Left forelimb (tissue), 1 donor: ENCODE results near the gene PRKAR1B.
"Not testable (repeated sequence)": the region's sequence is repeated elsewhere in the genome, so short reads cannot be mapped to it uniquely, and the experiment has no call there.

Experiments
- DNase-seq: peaks from one replicate; pipeline ENCODE4 v3.0.0-alpha.2; 2018; ENCODE audit warnings: low spot score

PRKAR1B gene

DNA sequence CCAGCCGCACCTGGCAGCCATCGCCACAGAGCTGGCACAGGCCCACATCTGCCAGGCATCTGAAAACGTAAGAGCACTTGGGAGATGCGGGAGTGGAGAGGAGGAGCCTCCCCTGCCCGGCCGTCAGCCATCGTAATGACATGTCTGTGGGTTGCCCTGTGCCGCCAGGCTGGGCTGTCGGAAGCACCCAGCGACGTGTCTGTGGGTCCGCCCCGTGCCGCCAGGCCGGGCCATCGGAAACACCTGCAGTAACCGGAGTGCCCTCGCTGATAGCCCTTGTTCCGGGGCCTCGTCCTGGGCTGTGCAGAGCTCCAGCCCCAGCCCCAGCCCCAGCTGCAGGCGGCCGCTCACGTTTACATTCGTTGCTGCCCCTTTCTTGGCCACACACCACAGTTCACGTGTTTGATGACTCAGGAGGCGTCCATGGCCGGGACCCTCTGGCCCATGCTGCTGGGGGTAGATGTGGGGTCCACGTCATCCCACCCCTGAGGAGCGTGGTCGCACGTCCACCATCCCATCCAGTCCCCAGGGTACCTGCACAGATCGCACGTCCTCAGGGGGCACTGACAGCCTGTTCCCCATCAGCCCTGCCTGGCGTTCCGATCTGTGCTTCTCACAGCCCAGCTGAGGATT is 30.0 kb upstream of the PRKAR1B start:
- peak; percentile 50 for DNase-seq

DNA sequence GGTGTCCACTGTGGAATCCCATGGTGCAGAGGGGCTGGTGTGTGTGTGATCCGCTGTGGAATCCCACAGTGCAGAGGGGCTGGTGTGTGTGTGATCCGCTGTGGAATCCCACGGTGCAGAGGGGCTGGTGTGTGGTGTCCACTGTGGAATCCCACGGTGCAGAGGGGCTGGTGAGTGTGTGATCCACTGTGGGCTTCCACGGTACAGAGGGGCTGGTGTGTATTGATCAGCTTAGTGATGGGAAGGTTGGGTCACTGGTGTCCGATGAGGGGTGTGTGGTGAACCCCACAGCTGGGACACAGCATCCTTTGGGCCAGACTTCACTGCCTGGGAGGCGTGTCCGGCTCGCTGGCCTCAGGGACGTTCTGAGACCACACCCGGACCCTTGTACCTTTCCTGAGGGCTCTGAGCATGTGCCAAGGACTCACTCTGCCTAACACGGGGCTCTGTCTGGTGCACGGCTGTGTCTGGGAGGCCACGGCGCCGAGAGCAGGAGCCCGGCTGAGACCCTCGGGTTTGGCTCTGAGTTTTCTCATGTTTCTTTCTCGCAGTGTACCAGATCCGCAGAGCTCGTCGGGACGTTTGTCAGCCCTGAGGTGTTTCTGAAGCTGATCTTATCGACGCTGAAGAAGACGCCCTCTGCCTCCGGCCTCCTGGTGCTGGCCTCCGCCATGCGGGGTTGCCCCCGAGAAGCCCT is 29.3 kb upstream of the PRKAR1B start:
- DNase-seq: peak; percentile 56

DNA sequence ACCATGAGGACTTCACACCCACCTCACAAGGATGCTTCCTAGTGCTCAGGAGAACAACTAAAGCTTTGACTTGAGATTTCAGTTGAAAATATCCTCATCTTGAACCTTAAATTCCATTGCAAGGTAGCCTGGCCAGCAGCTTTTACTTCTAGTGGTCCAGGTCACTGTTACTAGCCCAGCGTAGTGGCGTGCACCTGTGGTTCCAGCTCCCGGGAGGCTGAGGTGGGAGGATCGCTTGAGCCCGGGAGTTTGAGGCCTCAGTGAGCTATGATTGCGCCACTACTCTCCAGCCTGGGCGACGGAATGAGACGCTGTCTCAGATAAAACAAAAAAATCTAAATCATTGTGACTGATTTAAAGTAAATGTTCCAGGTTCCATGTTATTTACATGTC is 28.3 kb upstream of the PRKAR1B start:
- DNase-seq: peak; percentile 56

DNA sequence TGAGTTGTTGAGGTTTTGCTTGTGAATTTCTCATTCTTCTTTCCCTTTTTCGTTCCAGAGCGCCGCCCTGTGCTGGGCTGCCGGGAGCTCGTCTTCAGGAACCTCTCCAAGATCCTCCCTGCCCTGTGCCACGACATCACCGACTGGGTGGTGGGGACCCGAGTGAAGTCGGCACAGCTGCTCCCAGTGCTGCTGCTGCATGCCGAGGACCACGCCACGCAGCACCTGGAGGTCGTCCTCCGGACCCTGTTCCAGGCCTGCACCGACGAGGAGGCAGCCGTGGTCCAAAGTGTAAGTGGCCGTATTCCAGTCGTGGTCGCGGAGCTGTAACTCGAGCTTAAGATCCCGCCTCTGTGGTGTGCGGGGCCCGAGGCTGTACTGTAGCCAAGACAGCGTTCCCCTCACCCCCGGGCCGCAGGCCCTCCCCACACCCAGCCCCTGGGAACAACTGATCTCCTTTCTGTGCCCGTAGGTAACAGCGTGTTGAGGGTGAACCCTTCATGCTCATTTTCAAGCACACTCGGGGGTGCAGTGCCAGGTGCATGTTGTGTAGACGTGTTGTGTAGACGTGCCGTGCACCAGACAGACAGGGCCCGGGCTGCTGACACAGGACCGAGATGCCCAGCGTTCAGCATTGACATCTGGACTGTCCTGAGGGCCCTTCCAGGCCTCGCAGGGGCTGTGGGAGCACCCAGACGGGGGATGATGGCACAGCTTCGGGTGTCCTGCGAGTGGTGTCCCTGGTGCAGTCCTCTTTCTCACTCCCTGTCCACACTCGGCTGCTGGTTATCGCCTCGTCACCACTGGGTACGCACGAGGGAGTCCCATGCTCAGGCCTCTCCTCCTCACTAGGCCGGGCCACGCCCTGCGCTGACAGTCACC is 27.7 kb upstream of the PRKAR1B start:
- DNase-seq: peak; percentile 59

DNA sequence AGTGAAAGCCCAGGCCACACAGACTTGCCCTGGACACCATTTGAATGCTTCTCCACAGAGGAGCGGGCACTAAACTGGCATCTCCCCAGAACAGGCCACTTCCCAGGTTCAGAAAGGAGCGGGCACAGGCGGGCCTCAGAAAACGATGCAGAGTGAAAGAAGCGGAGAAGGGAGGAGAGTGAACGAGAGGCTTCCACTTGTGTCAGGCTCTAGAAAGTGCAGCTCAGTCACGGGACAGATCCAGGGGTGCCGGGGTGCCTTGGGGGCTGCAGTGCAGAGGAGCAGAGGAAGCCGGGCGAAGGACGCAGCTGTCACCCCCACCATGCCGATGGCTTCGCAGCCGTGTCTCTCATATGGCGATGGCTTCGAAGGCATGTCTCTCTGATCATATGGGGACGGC is 26.1 kb upstream of the PRKAR1B start:
- DNase-seq: peak; percentile 18

DNA sequence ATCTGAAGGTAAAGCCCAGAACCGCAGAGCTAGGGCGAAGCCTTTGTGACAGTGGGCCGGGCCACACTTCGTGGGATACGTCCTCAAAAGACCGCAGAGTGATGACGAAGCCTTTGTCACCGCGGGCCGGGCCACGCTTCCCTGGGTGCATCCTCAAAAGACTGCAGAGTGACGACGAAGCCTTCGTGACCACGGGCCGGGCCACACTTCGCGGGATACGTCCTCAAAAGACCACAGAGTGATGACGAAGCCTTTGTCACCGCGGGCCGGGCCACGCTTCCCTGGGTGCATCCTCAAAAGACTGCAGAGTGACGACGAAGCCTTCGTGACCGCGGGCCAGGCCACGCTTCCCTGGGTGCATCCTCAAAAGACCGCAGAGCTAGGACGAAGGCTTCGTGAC is 25.2 kb upstream of the PRKAR1B start:
- peak; percentile 44 for DNase-seq

DNA sequence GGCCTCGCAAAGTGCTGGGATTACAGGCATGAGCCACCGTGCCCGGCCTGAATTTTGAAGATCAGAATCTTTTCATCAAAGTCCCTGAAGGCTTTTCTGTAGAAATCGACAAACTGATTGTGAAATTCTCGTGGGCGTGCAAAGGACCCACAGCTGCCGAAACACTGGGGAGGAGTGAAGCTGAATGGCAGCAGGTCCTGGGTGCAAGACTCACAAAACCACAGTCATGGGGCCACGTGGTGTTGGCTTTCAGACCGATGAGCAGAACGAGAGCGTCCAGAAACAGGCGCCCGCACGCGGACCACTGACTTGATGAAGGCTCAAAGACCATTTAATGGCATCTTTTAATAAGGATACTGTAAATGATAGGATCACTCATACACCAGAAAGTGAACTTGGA is 24.7 kb upstream of the PRKAR1B start:
- peak; percentile 14 for DNase-seq

DNA sequence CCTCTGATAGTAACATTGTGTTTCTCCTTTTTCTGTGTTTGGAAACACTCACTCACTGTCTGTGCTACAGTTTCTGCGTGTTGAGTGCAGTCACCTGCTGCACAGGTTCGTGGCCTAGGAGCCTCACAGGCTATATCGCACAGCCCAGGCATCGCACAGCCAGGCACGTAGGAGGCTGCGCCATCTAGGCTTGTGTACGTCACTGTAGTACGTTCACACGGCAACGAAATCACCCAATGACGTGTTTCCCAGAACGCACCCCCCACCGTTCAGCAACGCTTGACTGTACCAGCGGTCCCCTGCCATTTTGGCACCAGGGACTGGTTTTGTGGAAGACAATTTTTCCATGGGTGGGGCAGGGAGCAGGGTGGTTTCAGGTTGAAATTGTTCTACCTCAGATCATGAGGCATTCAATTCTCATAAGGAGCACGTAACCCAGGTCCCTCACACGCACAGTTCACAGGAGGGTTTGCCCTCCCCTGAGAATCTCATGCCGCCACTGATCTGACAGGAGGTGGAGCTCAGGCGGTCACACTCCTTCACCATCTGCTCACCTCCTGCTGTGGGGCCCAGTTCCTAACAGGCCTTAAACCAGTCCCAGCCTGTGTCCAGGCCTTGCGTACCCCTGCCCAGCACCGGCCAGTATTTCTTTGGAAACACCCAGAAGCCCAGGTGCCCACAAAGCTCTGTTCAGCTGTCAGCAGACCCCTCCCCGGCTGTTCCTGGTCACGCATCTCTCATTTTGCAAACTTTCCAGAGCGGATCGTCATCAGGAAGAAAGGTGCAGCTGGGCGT is 23.2 kb upstream of the PRKAR1B start:
- peak; percentile 40 for DNase-seq

DNA sequence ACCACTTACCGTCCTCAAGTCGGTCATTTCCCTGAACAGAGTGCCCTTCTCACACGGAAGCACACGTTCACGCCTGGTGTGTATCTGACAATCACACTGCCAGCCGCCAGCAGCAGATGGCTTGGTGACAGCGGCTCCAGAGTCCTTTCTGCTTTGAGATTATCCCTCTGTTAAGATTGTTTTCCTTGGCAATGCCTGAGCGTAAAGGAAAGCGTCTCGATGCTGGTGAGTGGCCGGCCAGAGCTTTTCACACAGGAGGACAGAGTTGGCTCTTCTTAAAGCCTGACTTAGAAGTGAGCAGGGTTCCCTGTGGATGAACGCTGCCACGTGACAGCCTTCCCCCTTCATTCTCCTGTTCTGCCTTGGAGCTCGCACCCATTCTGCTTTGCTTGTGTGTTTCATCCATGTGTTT is 22.1 kb upstream of the PRKAR1B start:
- peak; percentile 41 for DNase-seq

DNA sequence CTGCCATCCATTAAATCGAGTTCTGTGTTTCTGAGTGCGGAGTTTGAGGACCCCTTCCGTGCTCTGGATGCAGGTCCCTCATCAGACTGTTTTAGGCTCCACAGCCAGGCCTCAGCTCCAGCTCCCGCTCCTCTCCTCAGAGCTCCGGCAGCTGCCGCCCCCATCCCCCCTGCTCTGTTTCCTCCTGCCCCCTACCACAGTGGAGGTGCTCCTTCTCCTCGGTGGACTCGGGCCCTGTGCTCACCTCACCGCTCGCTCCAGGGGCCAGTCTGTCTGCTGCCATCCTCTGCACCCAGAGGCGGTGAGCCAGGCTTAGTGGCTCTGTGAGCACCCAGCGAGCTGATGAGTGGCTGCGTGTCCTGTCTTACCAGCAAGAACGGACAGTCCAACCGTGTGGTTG is 21.4 kb upstream of the PRKAR1B start:
- peak; percentile 26 for DNase-seq

DNA sequence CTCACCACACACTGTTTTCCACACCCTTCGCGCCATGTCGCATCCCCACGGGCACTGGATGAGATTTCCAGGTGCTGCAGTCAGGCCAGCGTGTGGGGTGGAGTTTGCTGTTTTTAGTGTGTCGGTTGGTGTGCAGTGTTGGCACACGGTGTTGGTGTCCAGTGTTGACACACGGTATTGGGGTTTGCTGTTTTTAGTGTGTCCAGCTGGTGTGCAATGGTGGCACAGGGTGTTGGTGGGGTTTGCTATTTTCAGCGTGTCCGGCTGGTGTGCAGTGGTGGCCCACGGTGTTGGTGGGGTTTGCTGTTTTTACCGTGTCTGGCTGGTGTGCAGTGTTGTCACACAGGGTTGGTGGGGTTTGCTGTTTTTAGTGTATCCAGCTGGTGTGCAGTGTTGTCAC is 20.1 kb upstream of the PRKAR1B start:
- DNase-seq: peak; percentile 33

DNA sequence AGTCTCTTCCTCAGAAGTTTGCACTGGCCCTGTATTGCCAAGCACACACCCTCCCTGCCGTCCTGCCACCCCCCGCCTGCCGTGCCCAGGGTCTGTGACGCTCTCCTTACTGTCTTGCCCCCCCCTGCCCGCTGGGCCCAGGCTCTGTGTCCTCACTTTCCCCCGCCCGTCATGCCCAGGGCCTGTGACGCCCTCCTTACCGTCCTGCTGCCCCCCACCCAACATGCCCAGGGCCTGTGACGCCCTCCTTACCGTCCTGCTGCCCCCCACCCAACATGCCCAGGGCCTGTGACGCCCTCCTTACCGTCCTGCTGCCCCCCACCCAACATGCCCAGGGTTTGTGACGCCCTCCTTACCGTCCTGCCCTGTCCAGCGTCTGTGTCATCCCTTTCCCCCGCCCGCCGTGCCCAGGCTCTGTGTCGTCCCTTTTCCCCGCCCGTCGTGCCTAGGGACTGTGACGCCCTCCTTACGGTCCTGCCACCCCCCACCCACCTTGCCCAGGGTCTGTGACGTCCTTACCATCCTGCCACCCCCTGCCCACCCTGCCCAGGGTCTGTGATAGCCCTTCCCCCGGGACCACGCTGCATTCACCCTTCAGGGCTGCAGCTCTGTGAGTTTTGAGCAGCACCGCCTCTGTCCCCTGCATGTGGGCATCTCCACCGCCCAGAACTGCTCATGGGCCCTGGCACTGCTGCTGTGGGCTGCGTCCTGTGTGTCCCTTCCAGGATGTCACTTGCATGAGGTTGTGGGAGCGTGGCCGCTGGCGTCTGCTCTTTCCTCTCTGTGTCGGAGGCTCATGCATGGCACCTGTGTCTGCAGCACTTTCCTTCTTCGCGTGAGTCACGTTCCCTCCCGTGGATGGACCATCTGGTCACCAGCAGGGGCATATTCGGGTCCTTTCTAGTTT is 19.3 kb upstream of the PRKAR1B start:
- DNase-seq: peak; percentile 55

DNA sequence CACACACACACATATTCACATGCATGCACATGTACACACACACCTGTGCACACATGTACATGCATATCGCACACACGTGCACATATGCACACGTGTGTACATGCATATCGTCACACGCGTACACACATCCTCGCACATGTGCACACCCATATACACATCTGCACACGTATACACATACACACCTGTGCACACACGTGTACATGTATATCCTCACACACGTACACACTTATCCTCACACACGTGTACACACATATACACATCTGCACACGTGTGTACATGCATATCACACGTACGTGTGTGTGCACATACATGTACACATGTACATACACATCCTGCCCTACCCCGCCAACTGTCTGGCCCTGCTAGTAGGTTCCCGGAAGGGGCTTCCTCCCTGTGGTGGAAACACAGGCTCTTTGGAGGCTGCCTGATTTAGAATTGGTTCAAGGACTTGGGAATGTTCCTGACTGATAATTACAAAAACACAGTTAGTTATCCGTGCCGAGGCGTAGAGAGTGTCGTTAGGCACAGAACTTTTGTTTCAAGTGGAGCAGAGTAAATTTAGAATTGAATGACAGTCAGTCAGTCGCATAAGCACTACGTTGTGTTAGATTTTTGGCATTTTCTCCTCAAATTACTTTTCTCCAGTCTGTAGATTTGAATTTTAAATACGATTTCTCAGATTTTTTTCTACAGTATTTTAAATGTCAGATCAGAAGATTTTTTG is 18.5 kb upstream of the PRKAR1B start:
- peak; percentile 30 for DNase-seq

DNA sequence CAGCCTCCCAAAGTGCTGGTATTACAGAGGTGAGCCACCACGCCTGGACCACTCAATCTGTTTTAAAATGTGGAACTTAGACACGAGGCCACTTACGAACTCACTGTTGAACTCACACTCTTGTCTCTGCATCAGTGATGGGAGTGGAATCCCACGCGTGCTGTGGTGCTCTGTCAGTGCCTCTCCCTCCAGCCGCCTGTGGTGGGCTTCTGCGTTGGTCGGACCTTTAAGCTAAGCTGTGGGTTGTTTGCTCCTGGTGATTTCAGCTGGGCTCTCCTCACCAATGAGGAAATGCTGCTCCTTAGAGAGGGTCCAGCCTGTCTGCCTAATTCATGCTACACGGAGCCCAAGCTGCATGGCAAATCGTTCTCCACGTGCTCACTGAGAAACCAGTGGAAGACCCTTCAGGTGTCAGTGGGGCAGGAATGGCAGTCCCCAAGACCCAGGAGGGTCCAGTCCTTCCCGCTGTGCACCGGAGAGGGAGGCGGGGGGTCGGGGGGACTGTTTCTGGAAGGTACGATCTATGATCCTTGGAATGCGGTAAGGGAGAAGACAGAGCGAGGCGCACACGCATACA is 17.9 kb upstream of the PRKAR1B start:
- peak; percentile 49 for DNase-seq

DNA sequence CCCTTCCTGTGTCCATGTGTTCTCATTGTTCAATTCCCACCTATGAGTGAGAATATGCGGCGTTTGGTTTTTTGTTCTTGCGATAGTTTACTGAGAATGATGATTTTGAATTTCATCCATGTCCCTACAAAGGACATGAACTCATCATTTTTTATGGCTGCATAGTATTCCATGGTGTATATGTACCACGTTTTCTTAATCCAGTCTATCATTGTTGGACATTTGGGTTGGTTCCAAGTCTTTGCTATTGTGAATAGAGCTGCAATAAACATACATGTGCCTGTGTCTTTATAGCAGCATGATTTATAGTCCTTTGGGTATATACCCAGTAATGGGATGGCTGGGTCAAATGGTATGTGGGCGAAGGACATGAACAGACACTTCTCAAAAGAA is 17.0 kb upstream of the PRKAR1B start:
- DNase-seq: not testable (repeated sequence)

DNA sequence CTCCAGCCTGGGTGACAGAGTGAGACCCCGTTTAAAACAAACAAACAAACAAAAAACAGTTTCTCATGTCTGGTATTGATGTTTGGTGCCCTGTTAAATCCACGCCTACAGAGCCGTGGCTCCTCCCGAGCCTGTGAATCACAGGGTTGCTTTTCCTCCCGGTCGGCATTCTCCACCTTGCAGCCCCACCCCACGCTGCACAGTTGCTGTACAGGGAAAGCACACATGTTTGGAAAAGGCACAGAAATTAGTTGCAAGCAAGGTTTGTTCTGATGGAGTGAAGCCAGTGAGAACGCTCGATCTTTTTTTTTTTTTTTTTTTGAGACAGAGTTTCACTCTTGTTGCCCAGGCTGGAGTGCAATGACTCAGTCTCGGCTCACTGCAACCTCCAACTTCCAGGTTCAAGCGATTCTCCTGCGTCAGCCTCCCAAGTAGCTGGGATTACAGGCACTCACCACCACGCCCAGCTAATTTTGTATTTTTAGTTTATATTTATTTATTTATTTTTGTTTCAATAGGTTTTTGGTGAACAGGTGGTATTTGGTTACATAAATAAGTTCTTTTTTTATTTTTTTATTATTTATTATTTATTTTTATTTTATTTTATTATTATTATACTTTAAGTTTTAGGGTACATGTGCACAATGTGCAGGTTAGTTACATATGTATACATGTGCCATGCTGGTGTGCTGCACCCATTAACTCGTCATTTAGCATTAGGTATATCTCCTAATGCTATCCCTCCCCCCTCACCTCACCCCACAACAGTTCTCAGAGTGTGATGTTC is 16.5 kb upstream of the PRKAR1B start:
- peak; percentile 31 for DNase-seq

DNA sequence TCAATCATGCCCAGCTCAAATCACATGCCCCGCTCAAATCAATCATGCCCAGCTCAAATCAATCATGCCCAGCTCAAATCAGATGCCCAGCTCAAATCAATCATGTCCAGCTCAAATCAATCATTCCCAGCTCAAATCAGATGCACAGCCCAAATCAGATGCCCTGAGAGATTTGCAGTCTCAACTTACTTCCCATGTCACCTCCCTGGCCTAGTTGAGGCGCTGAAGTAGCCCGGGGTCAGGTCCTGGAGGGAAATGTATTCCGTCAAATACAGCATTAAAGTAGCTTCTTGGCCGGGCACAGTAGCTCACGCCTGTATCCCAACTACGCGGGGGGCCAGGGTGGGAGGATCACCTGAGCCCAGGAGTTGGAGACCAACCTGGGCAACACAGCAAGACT is 15.7 kb upstream of the PRKAR1B start:
- DNase-seq: peak; percentile 26

DNA sequence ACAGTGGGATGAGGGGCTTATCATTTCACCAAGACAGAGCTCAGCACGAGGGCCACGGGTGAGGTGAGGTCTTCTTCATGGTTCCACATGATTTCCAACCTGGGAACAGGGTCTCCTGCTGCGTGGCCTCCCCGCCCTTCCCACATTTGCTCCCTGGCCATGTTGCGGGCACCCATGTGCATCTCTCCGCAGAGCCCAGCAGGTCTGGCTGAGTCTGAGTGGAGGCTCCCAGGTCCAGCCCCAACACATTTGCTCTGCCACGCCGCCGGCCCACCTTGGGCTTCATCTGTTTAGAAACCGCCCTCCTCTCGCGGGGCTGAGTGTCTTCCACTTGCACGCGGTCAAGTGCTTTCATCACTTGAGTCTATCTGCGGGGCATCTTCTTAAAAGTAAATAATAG is 14.8 kb upstream of the PRKAR1B start:
- DNase-seq: peak; percentile 38

DNA sequence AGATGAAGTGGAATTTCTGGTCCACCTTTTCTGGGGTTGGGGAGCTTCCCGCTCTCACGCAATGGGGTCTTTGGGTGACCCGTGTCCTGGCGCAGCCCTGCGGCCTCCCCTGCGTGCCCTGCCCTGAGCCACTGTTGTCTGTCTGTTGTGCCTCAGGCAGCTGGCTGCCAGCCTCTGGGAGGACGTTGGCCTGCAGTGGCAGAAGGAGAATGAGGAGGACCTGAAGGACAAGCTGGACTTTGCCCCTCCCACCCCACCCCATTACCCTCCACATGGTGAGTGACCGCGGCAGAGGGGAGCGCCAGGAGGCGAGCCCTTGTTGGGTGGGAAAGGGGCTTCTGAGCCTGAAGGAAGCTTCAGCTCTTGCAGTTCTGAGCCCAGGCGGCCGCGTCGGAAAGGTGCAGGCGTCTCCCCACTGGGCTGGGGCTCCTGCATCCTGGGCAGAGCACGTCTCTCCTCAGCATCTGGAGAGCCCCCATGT is 14.2 kb upstream of the PRKAR1B start:
- peak; percentile 57 for DNase-seq
